ENCODE measurements around the gene CCDC157. TPM values are rescaled to one million over a fixed set of nuclear protein-coding genes. Genes with fewer than 3 reads are reported as not detected.
A peak's percentile ranks its signal among the peaks of the same experiment; 100 is the strongest.
"Not testable (repeated sequence)": the region's sequence is repeated elsewhere in the genome, so short reads cannot be mapped to it uniquely, and the experiment has no call there.

CCDC157 gene
- total RNA-seq, 6 donors from 2014 or later = 3.3 to 16.8 (median 7.9) TPM

DNA sequence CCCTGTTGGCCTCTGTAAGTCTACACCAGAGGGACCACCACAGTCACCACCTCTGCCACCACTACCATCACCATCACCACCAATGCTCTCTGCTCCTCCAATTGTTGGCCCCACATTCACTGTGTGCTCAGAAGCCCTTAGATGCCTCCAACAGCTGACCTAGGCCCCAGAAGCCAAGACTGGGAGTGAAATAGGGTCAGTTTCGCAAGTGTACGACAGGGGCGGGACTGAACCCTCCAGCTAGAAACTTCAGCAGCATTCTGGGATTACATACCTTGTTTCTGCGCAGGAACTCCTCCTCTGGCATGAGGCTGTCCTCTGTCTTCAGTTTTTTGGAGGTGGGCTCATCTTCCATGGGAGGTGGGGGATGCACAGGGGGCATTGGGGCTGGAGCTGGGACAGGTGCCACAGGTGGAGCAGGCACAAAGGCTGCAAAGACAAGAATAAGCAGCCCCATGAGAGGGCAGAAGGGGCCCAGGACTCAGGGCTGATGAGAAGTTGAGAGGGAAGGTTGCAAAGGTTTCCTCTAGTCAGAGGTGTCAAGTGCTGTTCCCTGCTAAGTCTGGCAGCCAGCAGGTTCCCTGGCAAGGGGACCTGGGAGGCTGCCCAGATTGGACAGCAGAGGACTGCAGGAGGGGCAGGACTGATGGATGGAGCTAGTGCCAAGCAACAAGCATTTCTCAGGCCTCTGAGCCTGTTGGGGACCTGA lies 19.9 kb upstream of the CCDC157 start:
- no peak overlapping the region for H3K27ac ChIP-seq
- TF ChIP-seq, protein P1, sequence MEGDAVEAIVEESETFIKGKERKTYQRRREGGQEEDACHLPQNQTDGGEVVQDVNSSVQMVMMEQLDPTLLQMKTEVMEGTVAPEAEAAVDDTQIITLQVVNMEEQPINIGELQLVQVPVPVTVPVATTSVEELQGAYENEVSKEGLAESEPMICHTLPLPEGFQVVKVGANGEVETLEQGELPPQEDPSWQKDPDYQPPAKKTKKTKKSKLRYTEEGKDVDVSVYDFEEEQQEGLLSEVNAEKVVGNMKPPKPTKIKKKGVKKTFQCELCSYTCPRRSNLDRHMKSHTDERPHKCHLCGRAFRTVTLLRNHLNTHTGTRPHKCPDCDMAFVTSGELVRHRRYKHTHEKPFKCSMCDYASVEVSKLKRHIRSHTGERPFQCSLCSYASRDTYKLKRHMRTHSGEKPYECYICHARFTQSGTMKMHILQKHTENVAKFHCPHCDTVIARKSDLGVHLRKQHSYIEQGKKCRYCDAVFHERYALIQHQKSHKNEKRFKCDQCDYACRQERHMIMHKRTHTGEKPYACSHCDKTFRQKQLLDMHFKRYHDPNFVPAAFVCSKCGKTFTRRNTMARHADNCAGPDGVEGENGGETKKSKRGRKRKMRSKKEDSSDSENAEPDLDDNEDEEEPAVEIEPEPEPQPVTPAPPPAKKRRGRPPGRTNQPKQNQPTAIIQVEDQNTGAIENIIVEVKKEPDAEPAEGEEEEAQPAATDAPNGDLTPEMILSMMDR (IDR thresholded peaks at IDR 0.05) = no peak
- no peak for TF ChIP-seq EP300 (IDR thresholded peaks at IDR 0.05)
- no peak for TF ChIP-seq POLR2A (IDR thresholded peaks at IDR 0.05)
- TF ChIP-seq POLR2AphosphoS5 (IDR thresholded peaks at IDR 0.05) = no peak
- H3K27me3 ChIP-seq = no peaks in the 10 kb centered on the region
- H3K4me1 ChIP-seq = no peaks in the 10 kb centered on the region
- H3K4me3 ChIP-seq = no peak overlapping the region
- peaks cover 79 to 100% (median 97%) of the 10 kb centered on the region in 4 donors for H3K36me3 ChIP-seq
- WGBS, 2 donors = 88 to 92% methylated on average over 4 of the region's 4 CpGs
- no peak for DNase-seq
- ATAC-seq (ENCODE audit: low FRiP score in 2 of 2) = no peak
- H3K9me3 ChIP-seq = no peaks in the 10 kb centered on the region

DNA sequence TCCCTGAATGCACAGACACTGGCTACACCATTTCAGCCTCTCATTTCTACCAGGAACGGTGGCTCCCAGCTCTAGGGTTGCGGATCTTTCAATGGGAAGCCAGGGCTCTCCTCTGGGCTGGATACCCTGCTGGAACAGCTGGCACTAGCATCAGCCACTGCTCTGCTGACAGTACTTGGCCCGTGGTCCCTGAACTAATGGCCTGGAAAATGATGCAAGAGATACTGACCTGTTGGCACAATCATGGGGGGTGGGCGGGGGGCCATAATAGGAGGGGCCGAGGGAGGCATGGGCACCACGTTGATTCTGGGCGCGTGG lies 19.4 kb upstream of the CCDC157 start:
- peaks cover 84 to 100% (median 99%) of the 10 kb centered on the region in 4 donors for H3K36me3 ChIP-seq
- no peak overlapping the region for H3K4me3 ChIP-seq
- DNase-seq = no peak
- H3K4me1 ChIP-seq = no peaks in the 10 kb centered on the region
- H3K27me3 ChIP-seq = no peaks in the 10 kb centered on the region
- ATAC-seq (ENCODE audit: low FRiP score in 2 of 2) = no peak
- WGBS, 2 donors = 88 to 91% methylated on average over 6 to 8 of the region's 8 CpGs
- peak overlapping the region in 1 of 4 donors; percentile 21 for H3K27ac ChIP-seq
- no peak for TF ChIP-seq POLR2AphosphoS5 (IDR thresholded peaks at IDR 0.05)
- no peaks in the 10 kb centered on the region for H3K9me3 ChIP-seq

DNA sequence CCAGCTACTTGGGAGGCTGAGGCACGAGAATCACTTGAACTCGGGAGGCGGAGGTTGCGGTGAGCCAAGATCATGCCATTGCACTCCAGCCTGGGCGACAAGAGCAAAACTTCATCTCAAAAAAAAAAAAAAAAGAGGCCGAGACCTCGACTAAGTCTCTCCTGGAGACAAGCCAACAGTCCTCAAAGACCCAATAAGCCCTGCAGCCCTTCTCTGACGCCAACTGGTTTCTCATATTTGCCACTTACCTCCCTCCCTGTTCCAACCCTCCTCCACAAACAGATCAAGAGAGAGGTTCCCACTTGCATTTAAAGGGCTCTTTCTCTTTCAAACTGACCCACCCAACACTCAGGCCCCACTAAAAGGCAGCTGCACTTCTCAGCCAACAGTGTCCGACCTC lies 18.5 kb upstream of the CCDC157 start:
- DNase-seq; H3K4me3 ChIP-seq; H3K27ac ChIP-seq; H3K4me1 ChIP-seq; H3K9me3 ChIP-seq; H3K27me3 ChIP-seq; ATAC-seq (ENCODE audit: low FRiP score in 2 of 2): not testable (repeated sequence)
- WGBS, 2 donors = 75 to 80% methylated on average over 9 of the region's 9 CpGs
- peaks cover 92 to 100% (median 100%) of the 10 kb centered on the region in 4 donors for H3K36me3 ChIP-seq

DNA sequence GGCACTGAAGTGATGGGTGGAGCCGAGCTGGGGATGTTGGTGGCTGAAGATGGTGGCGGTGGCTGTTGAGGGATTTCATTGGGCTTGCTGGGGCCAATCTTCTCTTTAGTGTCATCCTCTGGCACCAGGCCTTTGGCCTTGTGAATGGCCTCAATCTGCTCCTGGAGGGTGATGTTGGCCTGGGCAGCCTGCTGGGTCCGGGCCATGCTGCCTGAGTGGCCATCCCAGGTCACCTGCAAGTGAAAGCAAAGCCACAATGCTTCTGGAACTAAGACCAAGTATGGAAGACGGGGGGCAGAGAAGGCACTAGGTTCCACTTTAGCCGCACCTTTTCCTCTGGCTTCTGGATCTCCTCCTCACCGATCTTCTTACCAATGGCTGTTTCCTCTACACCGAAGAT lies 18.0 kb upstream of the CCDC157 start:
- DNase-seq (no peak), ATAC-seq (ENCODE audit: low FRiP score in 2 of 2) (no peak)
- Histone ChIP-seq H3K9me3 (no peaks in the 10 kb centered on the region), H3K36me3 (peaks cover 94 to 100% (median 100%) of the 10 kb centered on the region in 4 donors), H3K27me3 (no peaks in the 10 kb centered on the region), H3K4me1 (no peaks in the 10 kb centered on the region), H3K4me3 (no peak overlapping the region), H3K27ac (no peak overlapping the region)
- WGBS, 2 donors = 94 to 99% methylated on average over 7 of the region's 7 CpGs
- TF ChIP-seq, protein P1 (IDR thresholded peaks at IDR 0.05) = no peak
- TF ChIP-seq POLR2AphosphoS5 (IDR thresholded peaks at IDR 0.05) (no peak), POLR2A (IDR thresholded peaks at IDR 0.05) (no peak), EP300 (IDR thresholded peaks at IDR 0.05) (no peak)

DNA sequence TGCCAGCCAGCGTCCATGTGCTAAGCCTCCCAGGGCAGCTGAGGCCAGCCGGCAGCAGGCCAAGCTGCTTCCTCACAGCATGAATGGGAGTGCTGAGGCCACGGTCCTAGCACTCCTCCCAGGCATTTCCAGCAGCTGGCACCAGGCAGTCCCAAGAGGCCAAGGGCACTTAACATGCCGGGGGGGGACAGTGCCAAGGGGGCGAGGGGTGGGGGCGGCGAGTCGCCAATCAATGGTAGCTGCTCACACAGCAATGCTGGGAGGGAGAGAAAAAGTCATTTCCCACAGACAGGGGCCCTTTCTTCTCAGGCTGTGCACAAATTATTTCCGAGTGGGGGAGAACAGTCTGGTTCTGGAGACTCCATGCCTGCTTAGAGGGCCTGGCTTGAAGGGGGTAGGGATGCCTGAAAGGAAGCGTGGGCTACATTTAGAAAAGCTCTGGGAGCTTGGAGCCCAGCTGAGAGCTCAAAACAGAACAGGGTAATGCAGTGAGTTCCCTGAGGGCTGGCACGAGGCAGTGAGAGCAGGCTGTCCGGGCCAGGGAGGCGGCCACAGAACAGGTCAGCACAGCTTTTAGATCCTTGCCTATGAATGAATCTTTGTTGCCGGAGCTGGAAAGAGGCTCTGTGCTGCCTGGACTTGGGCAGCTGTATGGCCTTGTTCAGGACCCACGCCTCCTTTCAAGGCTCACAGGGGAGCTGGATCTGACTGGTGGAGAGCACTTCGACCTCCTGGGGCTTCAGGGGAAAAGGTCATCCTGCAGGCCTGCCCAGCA lies 15.7 kb upstream of the CCDC157 start:
- H3K27me3 ChIP-seq = no peaks in the 10 kb centered on the region
- H3K4me1 ChIP-seq = no peaks in the 10 kb centered on the region
- H3K4me3 ChIP-seq = no peak overlapping the region
- DNase-seq (peak in 1 of 2 donors; percentile 39), ATAC-seq (ENCODE audit: low FRiP score in 2 of 2) (no peak)
- TF ChIP-seq, protein P1 (IDR thresholded peaks at IDR 0.05) = no peak
- TF ChIP-seq POLR2A (IDR thresholded peaks at IDR 0.05) = no peak
- H3K36me3 ChIP-seq = peaks cover 94 to 100% (median 100%) of the 10 kb centered on the region in 4 donors
- WGBS, 2 donors = 83 to 88% methylated on average over 12 to 14 of the region's 16 CpGs
- no peaks in the 10 kb centered on the region for H3K9me3 ChIP-seq
- H3K27ac ChIP-seq = peak overlapping the region in 1 of 4 donors; percentile 11

Data from upper lobe of left lung (tissue), 6 donors.